ENCODE measurements around the gene WDR49. TPM values are rescaled to one million over a fixed set of nuclear protein-coding genes. Genes with fewer than 3 reads are reported as not detected.

WDR49 gene
- total RNA-seq, 1 donor from 2014 or later, result 10.6 TPM

Small RNA genes within 50 kb of the gene (small RNA-seq; reads per million reads assigned to genes)
- not detected for gene HMGN1P8

Other genes starting within 250 kb of the WDR49 start
- gene SERPINI2, start 179.9 kb downstream of the WDR49 start, total RNA-seq, result 0.41 TPM
- gene PDCD10, start 81.0 kb upstream of the WDR49 start, total RNA-seq, result 63.6 TPM
- gene SERPINI1, start 81.8 kb upstream of the WDR49 start, total RNA-seq, result 85.6 TPM

Data from frontal cortex (tissue), 1 donor.